Fibroblast of lung (primary cell): ENCODE results near the gene RNF167. TPM values are rescaled to one million over a fixed set of nuclear protein-coding genes. Genes with fewer than 3 reads are reported as not detected.

Experiments used
- DNase-seq, 2 donors: peaks; one replicate each; pipeline versions ENCODE4 v3.0.0 to v3.0.0-alpha.2; 2010; ENCODE audit warnings: low read depth in 2 of 2
- H2AFZ ChIP-seq: 2 replicates; pipeline ENCODE4 v1.5.1; 2012; ENCODE audit warnings: low read length, control low read depth, inconsistent platforms
- H3K27ac ChIP-seq: 2 replicates; pipeline ENCODE4 v1.5.1; 2011; ENCODE audit warnings: low read length, control low read depth; ENCODE audit not compliant: insufficient read depth
- H3K27me3 ChIP-seq: 2 replicates; pipeline ENCODE4 v1.5.1; 2011; ENCODE audit warnings: mild to moderate bottlenecking, low read length; ENCODE audit not compliant: control insufficient read depth, insufficient read depth
- H3K36me3 ChIP-seq: 2 replicates; pipeline ENCODE4 v1.5.1; 2011; ENCODE audit warnings: low read length; ENCODE audit not compliant: control insufficient read depth, insufficient read depth
- H3K4me1 ChIP-seq: 2 replicates; pipeline ENCODE4 v1.5.1; 2011; ENCODE audit warnings: low read length; ENCODE audit not compliant: control insufficient read depth, insufficient read depth; ENCODE audit errors: extremely low read depth
- H3K4me2 ChIP-seq: 2 replicates; pipeline ENCODE4 v1.5.1; 2011; ENCODE audit warnings: low read length, control low read depth; ENCODE audit not compliant: insufficient read depth; ENCODE audit errors: extremely low read depth
- H3K4me3 ChIP-seq, 4 experiments: fragments of 200-600 bp in 1 of 4; sonication (generic) in 1 of 4; replicated peaks in 1 of 4; 2 replicates each; pipeline ENCODE4 v1.5.1; 2011 to 2016; ENCODE audit warnings: low read length in 4 of 4, low read depth in 3 of 4, mild to moderate bottlenecking in 3 of 4, control low read depth in 2 of 4, inconsistent platforms in 1 of 4, mixed read lengths in 1 of 4; ENCODE audit not compliant: insufficient read depth in 1 of 4; ENCODE audit errors: control extremely low read depth in 1 of 4
- H3K79me2 ChIP-seq: 2 replicates; pipeline ENCODE4 v1.5.1; 2012; ENCODE audit warnings: mild to moderate bottlenecking, low read length, inconsistent platforms; ENCODE audit not compliant: control insufficient read depth, insufficient read depth
- H3K9ac ChIP-seq: 2 replicates; pipeline ENCODE4 v1.5.1; 2011; ENCODE audit warnings: mild to moderate bottlenecking, low read length, control low read depth; ENCODE audit not compliant: insufficient read depth
- H3K9me3 ChIP-seq: 2 replicates; pipeline ENCODE4 v1.5.1; 2012; ENCODE audit warnings: low read depth, low read length; ENCODE audit not compliant: control insufficient read depth, insufficient read depth
- H4K20me1 ChIP-seq: 2 replicates; pipeline ENCODE4 v1.5.1; 2011; ENCODE audit warnings: low read length; ENCODE audit not compliant: control insufficient read depth, insufficient read depth; ENCODE audit errors: extremely low read depth
- EZH2 ChIP-seq: IDR thresholded peaks from 2 replicates; pipeline ENCODE4 v1.5.1; 2012; ENCODE audit warnings: low read length, control low read depth, mild to moderate bottlenecking; ENCODE audit errors: missing control alignments
- polyA plus RNA-seq, 2 donors: library from polyadenylated mRNA; depleted of rRNA in 1 of 2; stranded (reverse) in 1 of 2; unstranded in 1 of 2; fragments of >200 nt; gene quantifications; 2 replicates each; pipeline ENCODE4 v1.2.1, GENCODE V29; 2011 to 2012; ENCODE audit warnings: missing spikeins in 1 of 2
- total RNA-seq: library from RNA; depleted of rRNA; stranded (reverse); fragments of >200 nt; gene quantifications from 2 replicates; pipeline ENCODE4 v1.2.1, GENCODE V29; 2014
- TF ChIP-seq, protein P1 (sequence below), 2 donors: IDR thresholded peaks in 1 of 2; conservative IDR thresholded peaks in 1 of 2; 1 replicate in 1 of 2; 2 replicates in 1 of 2; pipeline ENCODE4 v1.5.1; 2011 to 2012; ENCODE audit warnings: low read length in 2 of 2, control low read depth in 1 of 2, inconsistent platforms in 1 of 2, low read depth in 1 of 2, mild to moderate bottlenecking in 1 of 2

Gene RNF167
- total and polyA plus RNA-seq, 2 donors (not counting 1 experiment from before 2014, with no cell fraction given), result 22.8 to 52.6 TPM

DNA sequence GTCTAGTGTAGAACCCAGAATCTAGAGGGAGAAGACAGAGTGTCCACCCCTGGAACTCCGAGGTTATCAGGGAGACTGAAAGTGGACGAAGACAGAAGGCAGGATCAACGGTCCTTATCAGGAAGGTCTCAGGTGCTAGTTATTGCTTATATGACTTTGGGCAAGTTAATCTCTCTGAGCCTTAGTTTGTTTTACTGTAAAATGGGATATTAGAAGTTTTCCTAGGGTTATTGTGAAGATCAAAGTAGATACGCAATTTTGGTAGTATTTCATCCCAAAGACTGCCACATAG is 1.2 kb downstream of the RNF167 start:
- no peaks in the 10 kb centered on the region for H3K9me3 ChIP-seq
- TF ChIP-seq, protein P1, sequence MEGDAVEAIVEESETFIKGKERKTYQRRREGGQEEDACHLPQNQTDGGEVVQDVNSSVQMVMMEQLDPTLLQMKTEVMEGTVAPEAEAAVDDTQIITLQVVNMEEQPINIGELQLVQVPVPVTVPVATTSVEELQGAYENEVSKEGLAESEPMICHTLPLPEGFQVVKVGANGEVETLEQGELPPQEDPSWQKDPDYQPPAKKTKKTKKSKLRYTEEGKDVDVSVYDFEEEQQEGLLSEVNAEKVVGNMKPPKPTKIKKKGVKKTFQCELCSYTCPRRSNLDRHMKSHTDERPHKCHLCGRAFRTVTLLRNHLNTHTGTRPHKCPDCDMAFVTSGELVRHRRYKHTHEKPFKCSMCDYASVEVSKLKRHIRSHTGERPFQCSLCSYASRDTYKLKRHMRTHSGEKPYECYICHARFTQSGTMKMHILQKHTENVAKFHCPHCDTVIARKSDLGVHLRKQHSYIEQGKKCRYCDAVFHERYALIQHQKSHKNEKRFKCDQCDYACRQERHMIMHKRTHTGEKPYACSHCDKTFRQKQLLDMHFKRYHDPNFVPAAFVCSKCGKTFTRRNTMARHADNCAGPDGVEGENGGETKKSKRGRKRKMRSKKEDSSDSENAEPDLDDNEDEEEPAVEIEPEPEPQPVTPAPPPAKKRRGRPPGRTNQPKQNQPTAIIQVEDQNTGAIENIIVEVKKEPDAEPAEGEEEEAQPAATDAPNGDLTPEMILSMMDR (conservative IDR thresholded peaks at IDR 0.05 in 1 of 2, IDR thresholded peaks at IDR 0.05 in 1 of 2; ENCODE audit: low read depth in 1 of 2, low read length in 2 of 2), result no peak
- TF ChIP-seq EZH2, result no peak
- H3K4me3 ChIP-seq, result peak overlapping the region; percentile 77 to 93 (median 83)
- no peaks in the 10 kb centered on the region for H4K20me1 ChIP-seq
- no peak for DNase-seq
- H3K36me3 ChIP-seq, result peaks cover 32% of the 10 kb centered on the region
- H3K4me2 ChIP-seq, result peak overlapping the region; percentile 95
- H3K9ac ChIP-seq, result peak overlapping the region; percentile 45
- H3K79me2 ChIP-seq, result peaks cover 74% of the 10 kb centered on the region
- H3K27ac ChIP-seq, result peak overlapping the region; percentile 89
- H3K27me3 ChIP-seq, result no peaks in the 10 kb centered on the region
- peaks cover 30% of the 10 kb centered on the region for H3K4me1 ChIP-seq
- H2AFZ ChIP-seq, result no peak overlapping the region

DNA sequence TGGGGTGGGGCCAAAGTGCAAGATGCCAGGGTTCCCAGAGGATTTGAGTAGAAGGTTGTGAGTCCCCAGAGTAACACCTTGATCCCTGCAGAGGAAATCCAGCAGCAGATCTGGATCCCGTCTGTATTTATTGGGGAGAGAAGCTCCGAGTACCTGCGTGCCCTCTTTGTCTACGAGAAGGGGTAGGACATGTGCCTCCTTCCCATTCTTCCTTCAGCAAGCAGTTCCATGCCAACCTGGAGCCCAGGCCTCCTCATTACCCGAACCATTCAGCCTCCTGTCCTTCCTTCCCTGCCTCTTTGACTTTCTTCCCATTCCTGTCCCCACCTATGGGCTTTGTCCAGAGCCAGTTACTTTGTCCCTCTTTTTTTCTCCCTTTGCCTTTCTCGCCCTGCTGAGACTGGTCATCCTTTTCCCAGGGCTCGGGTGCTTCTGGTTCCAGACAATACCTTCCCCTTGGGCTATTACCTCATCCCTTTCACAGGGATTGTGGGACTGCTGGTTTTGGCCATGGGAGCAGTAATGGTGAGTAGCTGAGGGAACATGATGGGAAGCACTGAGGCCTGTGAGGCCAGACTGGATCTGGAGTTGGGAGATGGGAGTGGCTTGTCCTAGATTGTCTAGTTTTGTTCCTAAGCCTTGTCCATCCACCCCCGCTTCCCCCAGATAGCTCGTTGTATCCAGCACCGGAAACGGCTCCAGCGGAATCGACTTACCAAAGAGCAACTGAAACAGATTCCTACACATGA is 2.9 kb downstream of the RNF167 start:
- Histone ChIP-seq H3K4me1 (peaks cover 30% of the 10 kb centered on the region), H3K4me3 (no peak overlapping the region), H3K4me2 (no peak overlapping the region), H3K9ac (no peak overlapping the region), H2AFZ (no peak overlapping the region), H3K27me3 (no peaks in the 10 kb centered on the region), H3K79me2 (peaks cover 89% of the 10 kb centered on the region), H3K27ac (no peak overlapping the region), H4K20me1 (peaks cover 2% of the 10 kb centered on the region), H3K36me3 (peaks cover 29% of the 10 kb centered on the region), H3K9me3 (no peaks in the 10 kb centered on the region)
- TF ChIP-seq, protein P1 (conservative IDR thresholded peaks at IDR 0.05 in 1 of 2, IDR thresholded peaks at IDR 0.05 in 1 of 2; ENCODE audit: low read depth in 1 of 2, low read length in 2 of 2), result no peak
- TF ChIP-seq EZH2, result no peak
- DNase-seq, result no peak

DNA sequence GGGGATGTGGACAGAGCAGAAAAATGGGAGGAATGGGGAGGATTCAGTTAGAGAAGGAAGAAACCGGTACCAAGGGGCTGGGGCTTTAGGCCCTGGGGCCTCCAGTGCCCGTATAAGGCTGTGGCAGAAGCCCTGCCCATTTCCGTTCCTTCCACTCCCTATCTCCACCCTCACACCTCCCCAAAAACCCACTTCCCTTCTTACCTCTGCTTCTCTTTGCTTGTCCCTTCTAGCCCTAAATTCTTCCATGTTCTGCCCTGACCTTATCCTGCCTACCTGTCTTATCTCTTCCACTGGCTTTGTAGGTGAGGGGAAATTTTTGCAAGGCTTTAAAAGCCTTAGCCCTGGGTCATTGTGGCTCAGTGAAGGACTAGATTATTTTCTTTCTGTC is 4.1 kb downstream of the RNF167 start:
- Histone ChIP-seq H4K20me1 (peaks cover 2% of the 10 kb centered on the region), H3K27ac (peak overlapping the region; percentile 74), H3K4me2 (no peak overlapping the region), H3K4me1 (peaks cover 25% of the 10 kb centered on the region), H3K9ac (no peak overlapping the region), H3K27me3 (no peaks in the 10 kb centered on the region), H2AFZ (no peak overlapping the region), H3K79me2 (peaks cover 81% of the 10 kb centered on the region), H3K36me3 (peaks cover 27% of the 10 kb centered on the region), H3K4me3 (no peak overlapping the region), H3K9me3 (no peaks in the 10 kb centered on the region)
- TF ChIP-seq, protein P1 (conservative IDR thresholded peaks at IDR 0.05 in 1 of 2, IDR thresholded peaks at IDR 0.05 in 1 of 2; ENCODE audit: low read depth in 1 of 2, low read length in 2 of 2), result no peak
- TF ChIP-seq EZH2, result no peak
- DNase-seq, result no peak
